Measurements from ENCODE around the gene TLE1.

TLE1 gene

GRCh38 chr9:81686614-81687520 is 2.5 kb downstream of the TLE1 start:
- peak; percentile 60 for DNase-seq

- peak; percentile 3 for DNase-seq
Measured at GRCh38 chr9:81685763-81686613, 3.4 kb downstream of the TLE1 start.

GRCh38 chr9:81684635-81685034 is 4.7 kb downstream of the TLE1 start:
- DNase-seq, result no peak

GRCh38 chr9:81683704-81684103 is 5.6 kb downstream of the TLE1 start:
- no peak for DNase-seq

- no peak for DNase-seq
Measured at GRCh38 chr9:81683238-81683637, 6.1 kb downstream of the TLE1 start.

GRCh38 chr9:81682797-81683196 is 6.5 kb downstream of the TLE1 start:
- DNase-seq, result no peak

- DNase-seq, result no peak
Measured at GRCh38 chr9:81682177-81682576, 7.2 kb downstream of the TLE1 start.

GRCh38 chr9:81680506-81680905 is 8.8 kb downstream of the TLE1 start:
- no peak for DNase-seq

GRCh38 chr9:81680006-81680405 is 9.3 kb downstream of the TLE1 start:
- DNase-seq, result no peak

GRCh38 chr9:81678088-81678487 is 11.3 kb downstream of the TLE1 start:
- DNase-seq, result no peak

GRCh38 chr9:81676395-81676794 is 13.0 kb downstream of the TLE1 start:
- DNase-seq, result no peak

GRCh38 chr9:81673310-81673709 is 16.0 kb downstream of the TLE1 start:
- DNase-seq, result no peak

- DNase-seq, result no peak
Measured at GRCh38 chr9:81671880-81672280, 17.5 kb downstream of the TLE1 start.

GRCh38 chr9:81669866-81670265 is 19.5 kb downstream of the TLE1 start:
- no peak for DNase-seq

- DNase-seq, result peak; percentile 3
Measured at GRCh38 chr9:81669041-81669651, 20.2 kb downstream of the TLE1 start.

- no peak for DNase-seq
Measured at GRCh38 chr9:81666123-81666522, 23.2 kb downstream of the TLE1 start.

GRCh38 chr9:81665322-81665871 is 23.9 kb downstream of the TLE1 start:
- no peak for DNase-seq

- DNase-seq, result no peak
Measured at GRCh38 chr9:81664638-81665222, 24.6 kb downstream of the TLE1 start.

- no peak for DNase-seq
Measured at GRCh38 chr9:81661339-81661738, 28.0 kb downstream of the TLE1 start.

- DNase-seq, result no peak
Measured at GRCh38 chr9:81656871-81657337, 32.4 kb downstream of the TLE1 start.

GRCh38 chr9:81656004-81656403 is 33.3 kb downstream of the TLE1 start:
- DNase-seq, result no peak

- no peak for DNase-seq
Measured at GRCh38 chr9:81653240-81653639, 36.1 kb downstream of the TLE1 start.

All from NCI-H1694 treated with DMSO at 0.1 percent for 48 hours (cell line).